ENCODE data around the gene SAP30BP.

SAP30BP gene

DNA sequence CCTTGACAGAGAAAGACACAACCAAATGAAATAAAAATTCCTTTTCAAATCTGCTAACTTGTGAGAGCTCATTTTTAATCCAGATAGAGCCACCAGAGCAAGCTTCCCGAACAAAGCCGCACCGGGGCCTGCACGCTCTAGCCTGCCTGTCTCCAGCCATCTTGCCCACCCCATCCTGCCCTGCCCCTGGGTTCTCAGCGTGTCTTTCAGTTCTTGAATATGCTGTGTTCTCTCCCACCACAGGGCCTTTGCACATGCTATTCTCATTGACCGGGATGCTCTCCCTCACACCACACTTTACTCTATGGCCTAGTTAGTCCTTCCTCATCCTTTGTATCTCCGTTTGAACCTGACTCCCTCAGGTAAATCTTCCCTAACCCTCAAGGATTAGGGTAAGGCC lies 19.2 kb upstream of the SAP30BP start:
- TF ChIP-seq, protein P1, sequence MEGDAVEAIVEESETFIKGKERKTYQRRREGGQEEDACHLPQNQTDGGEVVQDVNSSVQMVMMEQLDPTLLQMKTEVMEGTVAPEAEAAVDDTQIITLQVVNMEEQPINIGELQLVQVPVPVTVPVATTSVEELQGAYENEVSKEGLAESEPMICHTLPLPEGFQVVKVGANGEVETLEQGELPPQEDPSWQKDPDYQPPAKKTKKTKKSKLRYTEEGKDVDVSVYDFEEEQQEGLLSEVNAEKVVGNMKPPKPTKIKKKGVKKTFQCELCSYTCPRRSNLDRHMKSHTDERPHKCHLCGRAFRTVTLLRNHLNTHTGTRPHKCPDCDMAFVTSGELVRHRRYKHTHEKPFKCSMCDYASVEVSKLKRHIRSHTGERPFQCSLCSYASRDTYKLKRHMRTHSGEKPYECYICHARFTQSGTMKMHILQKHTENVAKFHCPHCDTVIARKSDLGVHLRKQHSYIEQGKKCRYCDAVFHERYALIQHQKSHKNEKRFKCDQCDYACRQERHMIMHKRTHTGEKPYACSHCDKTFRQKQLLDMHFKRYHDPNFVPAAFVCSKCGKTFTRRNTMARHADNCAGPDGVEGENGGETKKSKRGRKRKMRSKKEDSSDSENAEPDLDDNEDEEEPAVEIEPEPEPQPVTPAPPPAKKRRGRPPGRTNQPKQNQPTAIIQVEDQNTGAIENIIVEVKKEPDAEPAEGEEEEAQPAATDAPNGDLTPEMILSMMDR (IDR thresholded peaks at IDR 0.05; ENCODE audit: borderline replicate concordance, insufficient read depth, low read depth, low read length), result no peak
- no peak overlapping the region for H3K4me3 ChIP-seq (ENCODE audit: low read depth, low read length)

DNA sequence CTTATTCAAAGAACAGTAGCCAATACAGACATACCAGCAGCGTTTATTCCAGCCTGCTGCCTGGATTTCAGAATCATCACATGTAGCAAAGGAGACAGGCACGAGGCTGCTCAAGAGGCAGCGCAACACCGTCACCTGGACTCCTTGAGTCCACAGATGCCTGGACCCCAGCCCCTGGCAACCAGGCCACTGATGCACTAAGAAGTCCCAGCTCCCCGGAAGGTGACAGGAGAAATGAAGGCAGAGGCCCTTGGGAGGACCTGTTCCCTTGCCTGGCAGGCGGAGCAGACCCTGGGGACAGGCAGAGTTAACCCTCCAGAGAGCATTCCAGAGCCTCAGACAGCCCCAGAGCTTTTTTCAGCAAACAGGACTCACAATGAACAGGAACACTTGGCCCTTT lies 17.5 kb upstream of the SAP30BP start:
- H3K4me3 ChIP-seq (ENCODE audit: low read depth, low read length), result no peak overlapping the region
- TF ChIP-seq, protein P1 (IDR thresholded peaks at IDR 0.05; ENCODE audit: borderline replicate concordance, insufficient read depth, low read depth, low read length), result no peak

DNA sequence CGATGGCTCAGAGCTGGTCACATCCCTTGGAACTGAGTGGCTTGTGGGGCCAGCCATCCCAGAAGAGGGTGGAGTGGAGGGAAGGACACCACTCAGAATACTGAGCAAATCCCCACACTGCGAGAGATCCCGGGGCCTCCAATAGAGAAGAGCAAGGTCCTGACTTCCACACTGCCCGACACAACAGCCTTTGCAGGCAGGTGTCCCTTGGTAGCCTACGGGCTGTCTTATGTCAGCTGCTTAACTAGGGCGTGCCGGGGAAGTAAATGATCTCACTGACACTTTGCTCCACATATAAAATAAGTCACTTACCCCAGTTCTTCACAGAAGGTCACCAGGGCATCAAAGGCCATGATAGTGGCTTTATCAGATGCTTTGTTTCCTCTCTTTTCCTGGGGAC lies 16.3 kb upstream of the SAP30BP start:
- TF ChIP-seq, protein P1 (IDR thresholded peaks at IDR 0.05; ENCODE audit: borderline replicate concordance, insufficient read depth, low read depth, low read length), result no peak

DNA sequence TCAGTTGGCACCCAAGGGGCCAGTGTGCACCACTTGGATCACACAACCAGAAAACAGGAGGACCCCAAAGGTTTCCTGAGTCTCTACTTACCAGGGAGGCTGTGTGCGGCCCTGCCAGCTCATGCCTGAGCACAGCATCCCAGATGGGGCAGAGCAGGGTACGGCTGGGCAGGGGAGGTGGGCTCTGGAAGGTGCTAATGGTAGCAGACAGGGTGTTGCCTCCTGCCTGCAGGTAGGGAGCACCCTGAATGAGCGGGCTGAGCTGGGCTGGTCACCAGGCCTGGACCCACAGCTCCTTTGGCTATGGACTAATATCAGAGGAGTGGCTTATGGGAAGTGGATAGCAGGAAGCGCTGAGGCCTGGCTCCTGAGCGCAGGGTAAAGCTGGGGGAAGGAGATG lies 14.8 kb upstream of the SAP30BP start:
- TF ChIP-seq, protein P1 (IDR thresholded peaks at IDR 0.05; ENCODE audit: borderline replicate concordance, insufficient read depth, low read depth, low read length), result no peak
- H3K4me3 ChIP-seq (ENCODE audit: low read depth, low read length), result no peak overlapping the region

More for the DNA sequence above, 16.3 kb upstream of the SAP30BP start:
- H3K4me3 ChIP-seq (ENCODE audit: low read depth, low read length), result no peak overlapping the region

DNA sequence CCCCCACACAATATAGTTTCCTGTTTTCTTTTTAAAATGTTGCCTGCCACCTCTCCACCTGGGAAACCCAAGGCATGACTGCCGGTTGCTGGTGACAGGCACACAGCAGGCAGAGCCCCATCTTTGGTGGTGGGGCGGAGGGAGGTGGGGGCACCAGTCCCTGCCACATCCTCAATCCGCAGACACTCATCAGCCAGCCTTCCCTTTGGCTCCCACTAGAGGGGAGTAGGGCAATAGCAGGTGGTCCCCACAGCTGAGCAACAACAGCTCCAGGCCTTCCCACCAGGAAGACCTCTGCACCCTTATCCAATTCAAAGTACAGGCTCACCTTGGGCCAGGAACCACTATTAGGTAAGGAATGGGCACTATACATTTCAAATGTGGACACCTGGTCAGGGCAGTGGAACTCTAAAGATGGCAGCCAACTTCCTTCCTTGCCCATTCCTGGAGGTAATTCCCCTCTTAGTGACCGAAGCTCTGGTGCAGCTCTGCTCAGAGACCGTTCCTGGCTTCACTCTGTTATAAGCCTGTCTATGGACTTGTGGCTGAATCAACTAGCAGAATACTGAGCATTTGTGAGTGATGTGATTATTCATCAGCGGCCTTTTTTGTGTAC lies 14.1 kb upstream of the SAP30BP start:
- H3K4me3 ChIP-seq (ENCODE audit: low read depth, low read length), result no peak overlapping the region
- TF ChIP-seq, protein P1 (IDR thresholded peaks at IDR 0.05; ENCODE audit: borderline replicate concordance, insufficient read depth, low read depth, low read length), result peak; percentile 91

DNA sequence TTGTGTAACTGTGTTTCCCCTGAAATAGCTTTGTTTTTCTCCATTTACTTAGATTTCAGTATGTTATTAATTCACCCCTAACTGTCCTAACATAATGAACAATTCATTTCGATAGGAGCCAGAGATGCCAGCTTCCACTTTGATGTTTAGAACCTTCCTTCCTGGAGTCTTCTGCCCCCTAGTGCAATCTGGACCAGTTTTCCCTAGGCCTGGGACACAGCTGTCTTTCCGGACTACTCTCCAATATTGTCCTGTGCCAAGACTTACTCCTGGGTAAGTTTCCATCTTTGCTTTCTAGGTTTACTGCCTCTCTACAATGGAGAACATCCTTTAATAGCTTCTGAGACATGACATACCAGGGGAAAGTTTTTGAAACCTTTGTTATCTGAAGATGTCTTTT lies 13.0 kb upstream of the SAP30BP start:
- TF ChIP-seq, protein P1 (IDR thresholded peaks at IDR 0.05; ENCODE audit: borderline replicate concordance, insufficient read depth, low read depth, low read length), result no peak
- no peak overlapping the region for H3K4me3 ChIP-seq (ENCODE audit: low read depth, low read length)

DNA sequence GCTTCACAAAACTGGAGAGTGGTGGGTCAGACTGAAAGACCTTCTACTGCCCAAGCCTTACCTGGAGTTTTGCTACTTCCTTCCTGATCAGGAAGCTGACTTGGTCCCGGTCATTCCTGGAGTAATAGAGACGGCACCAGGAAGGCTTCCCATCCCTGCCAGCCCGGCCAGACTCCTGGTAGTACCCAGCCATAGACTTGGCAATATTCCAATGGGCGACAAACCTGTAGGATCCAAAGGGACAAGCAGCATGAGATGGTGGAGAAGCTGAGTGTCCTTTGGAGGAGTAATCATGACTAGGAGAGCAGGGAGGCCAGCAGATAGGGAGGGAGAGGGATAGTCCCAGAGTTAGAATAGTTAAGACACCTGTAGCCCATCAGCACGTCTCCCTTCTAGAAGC lies 8.9 kb upstream of the SAP30BP start:
- TF ChIP-seq, protein P1 (IDR thresholded peaks at IDR 0.05; ENCODE audit: borderline replicate concordance, insufficient read depth, low read depth, low read length), result no peak
- H3K4me3 ChIP-seq (ENCODE audit: low read depth, low read length), result no peak overlapping the region

Data from GM12875 (cell line).